ENCODE results near the gene LIX1L.

Gene LIX1L

DNA sequence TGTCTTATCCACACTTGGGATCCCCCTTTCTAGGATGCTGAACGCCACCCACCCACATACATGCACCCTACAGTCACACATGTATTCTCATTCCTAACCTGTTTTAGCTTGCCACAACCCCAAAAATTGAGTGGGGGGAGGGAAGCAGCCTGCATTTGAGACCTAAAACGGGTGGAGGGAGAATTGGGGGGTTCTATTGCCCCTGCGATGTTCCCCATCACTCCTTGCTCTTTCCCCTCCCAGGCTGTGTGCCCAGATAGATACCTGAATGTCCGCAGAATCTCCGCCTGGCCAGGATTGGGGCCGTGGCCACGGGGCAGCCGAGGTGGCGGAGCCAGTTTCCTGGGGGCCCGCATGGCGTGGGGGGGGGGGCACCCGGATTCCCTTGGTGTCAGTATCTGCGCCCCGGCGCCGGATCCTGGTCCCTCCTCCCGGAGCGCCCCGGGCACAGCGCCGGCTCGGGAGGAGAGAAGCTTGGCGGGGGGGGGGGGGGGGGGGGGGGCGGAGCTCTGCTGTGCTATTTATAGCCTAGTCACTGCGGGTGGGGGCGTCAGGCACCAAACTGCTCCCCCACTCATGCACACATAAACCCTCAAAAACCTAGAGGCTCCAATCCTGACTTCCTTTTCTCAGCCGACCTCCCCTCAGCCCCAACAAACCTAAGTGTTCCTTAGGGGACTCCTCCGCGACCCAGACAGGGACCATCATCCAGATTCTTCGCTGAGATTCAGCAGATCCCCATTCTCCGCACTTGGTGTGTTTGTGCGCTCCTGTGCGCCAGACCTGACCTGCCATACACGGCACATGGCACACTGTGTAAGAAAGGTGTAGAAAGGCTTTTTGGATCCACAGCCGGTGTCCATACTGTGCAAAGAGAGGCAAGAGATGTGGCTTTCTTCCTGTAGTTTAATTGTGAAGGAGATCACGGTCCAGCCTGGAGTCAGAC, 4.6 kb upstream of the LIX1L start:
- DNase-seq, result peak; percentile 57

DNA sequence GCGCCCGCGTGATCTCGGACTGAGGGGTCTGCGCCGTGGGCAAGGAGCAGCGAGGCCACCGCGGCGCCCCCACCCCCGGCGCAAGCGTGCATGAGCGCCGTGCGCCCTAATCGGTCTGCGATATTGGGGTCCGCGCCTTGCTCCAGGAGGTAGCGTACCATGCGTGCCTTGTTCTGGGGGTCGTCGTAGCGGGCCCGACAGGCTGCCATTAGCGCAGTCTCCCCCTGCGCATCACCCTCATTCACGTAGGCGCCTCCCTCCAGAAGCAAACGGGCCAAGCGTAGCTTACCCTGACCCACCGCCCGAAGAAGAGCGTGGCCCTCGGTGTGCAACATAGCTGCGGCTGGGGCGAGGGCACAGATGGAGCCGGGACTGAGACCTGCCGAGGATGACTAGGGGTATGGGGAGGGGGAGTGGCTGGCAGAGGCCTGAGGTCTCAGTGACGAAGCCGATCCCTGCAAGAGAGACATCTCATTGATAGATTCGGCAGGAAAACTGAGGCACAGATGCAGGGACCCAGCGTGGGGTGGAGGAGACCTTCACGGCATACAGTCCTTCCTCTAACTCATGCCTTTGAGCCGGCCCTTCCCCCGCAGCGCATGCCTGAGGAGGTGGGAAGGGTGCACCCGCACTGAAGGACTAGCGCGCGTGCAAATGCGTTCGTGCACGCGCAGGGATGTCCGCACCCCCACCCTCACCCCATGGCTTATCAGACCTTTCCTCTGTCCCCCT, 3.8 kb upstream of the LIX1L start:
- peak; percentile 46 for DNase-seq

- no peak for DNase-seq
Observed at GRCh38 chr1:145961109-145961424, 3.2 kb upstream of the LIX1L start.

- DNase-seq, result peak; percentile 57
Observed at GRCh38 chr1:145960468-145961108, 2.8 kb upstream of the LIX1L start.

- DNase-seq, result no peak
Observed at GRCh38 chr1:145959957-145960467, 2.2 kb upstream of the LIX1L start.

- no peak for DNase-seq
Observed at GRCh38 chr1:145959333-145959732, 1.5 kb upstream of the LIX1L start.

- DNase-seq, result no peak
Observed at GRCh38 chr1:145958734-145959133, 917 bp upstream of the LIX1L start.

DNA sequence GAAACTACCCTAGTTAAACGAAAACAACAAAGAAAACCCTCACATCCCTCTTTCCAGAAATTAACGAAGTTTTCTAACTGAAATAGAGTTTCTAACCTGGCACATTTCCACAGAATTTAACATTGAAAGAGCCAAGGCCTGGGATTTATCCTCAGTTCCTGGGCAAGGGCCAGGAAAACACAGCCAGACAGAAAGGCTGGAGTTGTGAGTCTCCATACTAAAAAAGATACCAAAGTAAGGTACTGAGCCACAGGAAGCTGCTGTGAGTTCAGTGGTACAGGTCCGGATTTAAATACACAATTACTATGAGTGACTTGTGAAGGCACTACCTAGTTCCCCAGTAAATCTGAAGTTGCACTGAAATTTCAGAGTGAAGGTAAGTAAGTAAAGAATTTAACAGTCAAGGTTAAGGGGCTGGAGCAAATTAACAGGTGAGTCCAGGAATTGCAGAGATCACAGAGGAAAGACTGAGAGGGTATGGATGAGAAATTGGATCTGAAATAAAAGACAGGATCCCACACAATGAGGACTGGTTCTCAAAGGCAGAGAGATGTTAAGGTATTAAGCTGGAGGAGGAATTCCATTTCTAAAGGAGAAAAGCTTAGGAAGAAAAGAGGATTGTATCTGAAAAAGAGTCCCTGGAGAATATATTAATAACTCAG, 905 bp downstream of the LIX1L start:
- DNase-seq, result peak; percentile 33

DNA sequence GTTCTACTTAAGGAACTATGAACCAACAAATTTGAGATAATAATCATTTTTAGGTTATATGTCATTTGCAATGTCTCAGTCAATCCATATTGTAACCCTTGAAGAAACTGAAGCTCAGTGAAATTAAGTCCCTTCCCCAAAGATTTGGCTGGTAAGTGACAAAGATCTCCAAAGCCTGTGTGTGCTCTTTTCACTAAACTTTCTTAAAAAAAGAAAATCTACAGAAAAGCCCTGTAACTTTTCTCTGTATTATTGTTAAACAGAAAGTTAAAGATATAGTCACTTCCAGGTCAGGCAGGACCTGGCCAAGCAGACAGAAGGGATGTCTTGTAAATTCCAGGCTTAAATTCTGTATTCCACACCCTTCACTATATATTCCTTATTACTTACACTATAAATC, 1.5 kb downstream of the LIX1L start:
- no peak for DNase-seq

DNA sequence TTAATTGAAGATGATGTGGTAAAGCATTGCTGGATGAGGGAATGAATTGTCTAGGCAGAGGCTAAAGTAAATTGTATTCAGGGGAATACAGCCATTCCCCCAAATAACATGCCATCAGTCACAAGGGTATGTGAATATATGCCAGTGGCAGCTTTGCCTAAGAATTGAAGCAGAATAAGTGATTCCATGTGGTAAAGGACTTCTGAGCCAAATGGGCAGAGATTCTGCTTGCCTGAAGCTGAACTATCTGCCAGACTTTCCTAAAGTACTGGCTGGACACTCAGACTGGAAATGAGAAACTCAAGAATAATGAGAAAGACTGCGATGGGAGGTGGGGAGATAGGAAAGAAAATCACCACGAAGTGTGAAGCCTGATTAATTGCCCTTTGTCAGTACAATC, 2.4 kb downstream of the LIX1L start:
- DNase-seq, result no peak

DNA sequence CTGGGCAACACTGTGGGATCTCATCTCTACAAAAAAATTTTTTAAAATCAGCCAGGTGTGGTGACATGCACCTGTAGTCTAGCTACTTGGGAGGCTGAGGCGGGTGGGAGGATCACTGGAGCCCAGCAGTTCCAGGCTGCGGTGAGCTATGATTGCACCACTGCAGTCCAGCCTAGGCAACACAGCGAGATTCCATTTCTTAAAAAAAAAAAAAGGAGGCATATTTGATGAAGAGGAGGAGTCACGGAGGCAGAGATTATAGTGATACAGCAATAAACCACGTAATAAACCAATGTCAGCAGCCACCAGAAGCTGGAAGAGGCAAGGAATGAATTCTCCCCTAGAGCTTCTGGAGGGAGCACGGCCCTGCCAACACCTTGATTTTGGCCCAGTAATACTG, 4.0 kb downstream of the LIX1L start:
- no peak for DNase-seq

DNA sequence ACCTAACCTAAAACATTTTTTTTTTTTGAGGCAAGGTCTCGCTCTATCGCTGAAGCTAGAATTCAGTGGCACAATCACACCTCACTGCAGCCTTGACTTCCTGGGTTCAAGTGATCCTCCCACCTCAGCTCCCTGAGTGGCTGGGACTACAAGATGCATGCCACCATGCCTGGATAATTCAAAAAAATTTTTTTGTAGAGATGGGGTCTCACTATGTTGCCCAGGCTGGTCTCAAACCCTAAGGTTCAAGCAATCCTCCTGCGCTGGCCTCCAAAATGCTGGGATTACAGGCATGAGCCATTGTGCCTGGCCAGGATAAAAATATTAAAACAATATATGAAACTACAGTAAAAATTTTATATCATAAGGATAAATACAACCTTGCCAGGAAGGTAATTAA, 4.9 kb downstream of the LIX1L start:
- no peak for DNase-seq

DNA sequence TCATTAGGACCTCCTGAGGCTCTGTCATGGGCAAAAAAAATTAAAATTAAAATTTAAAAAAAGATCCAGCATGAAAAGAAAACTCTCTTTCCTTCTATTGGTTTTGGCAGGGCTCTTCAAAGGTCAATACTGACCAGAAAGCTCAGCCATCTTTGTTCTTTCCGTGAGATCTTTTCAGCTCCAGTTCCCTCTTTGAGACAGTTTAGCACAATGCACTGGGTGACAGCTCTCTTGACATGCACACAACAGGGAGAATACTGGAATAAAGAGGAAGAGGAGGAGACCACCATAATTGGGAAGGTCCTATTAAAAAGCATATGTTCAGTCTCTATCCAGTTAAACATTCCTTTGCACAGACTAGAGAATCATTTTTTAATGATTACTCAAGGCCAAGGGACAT, 6.3 kb downstream of the LIX1L start:
- DNase-seq, result no peak

DNA sequence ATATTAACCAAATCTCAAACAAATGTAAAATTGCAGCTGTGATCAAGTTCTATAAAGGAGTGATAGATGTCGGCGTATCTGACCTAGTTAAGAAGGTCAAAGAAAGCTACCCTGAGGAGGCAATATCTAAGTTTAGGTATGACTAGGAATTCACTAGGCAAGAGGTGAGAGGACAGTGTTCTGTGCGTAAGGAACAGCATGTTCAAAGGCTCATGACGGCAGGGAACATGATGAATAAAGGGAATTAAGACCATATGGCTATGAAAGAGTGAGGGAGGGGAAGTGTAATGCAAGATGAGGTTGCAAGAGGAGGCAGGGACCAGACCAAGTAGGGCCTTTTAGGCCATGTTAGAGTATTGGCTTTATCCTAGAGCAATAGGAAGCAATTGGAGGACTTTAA, 8.6 kb downstream of the LIX1L start:
- DNase-seq, result no peak

DNA sequence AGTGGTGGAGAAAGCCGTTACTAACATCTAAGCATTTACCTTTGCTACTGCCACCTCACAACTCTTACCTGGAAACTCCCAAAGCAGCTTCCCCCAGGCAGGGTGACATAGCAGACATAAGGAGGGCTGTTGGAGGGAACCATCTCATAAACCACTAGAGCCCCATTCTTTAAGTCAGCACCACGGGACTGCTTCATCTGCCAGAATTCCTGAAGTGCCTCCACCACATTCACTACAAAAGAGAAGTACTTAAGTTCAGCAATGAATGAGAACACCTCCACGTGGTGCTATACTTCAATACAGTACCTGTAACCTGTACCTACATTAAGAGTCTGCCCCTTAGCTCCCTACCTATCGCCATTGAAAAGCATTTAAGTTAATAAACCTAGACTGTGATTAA, 10.3 kb downstream of the LIX1L start:
- DNase-seq, result no peak

DNA sequence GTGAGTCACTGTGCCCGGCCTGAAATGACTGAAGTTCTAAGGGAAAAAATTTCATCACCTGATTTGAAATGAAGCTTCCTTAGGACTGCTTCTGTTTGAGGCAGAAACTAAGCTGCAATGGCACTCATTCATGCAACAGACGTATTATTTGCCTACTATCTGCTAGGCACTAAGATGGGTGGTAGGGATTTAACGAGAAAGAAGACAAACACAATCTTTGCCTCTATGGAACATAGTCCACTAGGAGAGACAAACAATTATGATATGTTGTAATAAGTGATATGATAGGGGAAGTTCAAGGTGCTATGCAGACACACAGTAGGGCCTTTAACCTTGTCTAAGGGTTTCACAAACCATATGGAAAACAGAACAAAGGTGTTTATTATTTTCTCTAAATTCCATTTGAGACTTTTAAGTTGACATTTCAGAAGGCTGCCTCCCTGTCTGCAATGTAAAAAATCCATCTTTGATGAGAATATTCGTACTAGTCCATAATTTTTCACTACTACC, 11.3 kb downstream of the LIX1L start:
- no peak for DNase-seq

DNA sequence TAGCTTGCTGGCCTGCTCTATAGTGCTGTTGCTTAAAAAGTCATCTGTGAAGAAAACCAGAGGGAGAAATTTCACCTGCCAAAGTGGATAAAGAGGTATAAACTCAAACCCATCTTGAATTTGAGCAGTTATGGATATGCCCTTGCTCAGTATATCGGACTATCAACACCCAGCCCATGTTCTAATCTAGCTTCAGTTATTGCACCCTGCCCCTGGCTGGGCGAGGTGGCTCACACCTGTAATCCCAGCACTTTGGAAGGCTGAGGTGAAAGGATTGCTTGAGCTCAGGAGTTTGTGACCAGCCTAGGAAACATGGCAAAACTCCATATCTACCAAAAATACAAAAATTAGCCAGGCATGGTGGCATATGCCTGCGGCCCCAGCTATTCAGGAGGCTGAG, 13.3 kb downstream of the LIX1L start:
- no peak for DNase-seq

- DNase-seq, result no peak
Observed at GRCh38 chr1:145942871-145943270, 14.9 kb downstream of the LIX1L start.

DNA sequence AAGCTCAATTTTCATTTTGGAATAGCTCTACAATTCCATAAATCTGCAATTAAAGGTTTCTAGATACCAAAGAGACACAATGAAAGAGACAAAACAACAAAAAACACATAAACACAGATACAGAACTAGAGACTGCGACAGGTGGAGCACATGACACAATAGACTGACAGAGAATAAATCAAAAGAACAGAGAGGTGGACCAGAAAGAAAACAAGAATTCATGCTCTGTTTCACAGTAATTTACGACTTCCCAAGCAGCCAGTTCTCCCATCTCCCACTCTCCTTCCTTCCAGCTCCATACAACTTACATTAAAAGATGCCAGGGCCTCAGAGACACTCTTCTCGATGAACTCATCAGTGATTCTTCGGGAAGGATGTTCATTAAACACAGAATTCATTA, 15.4 kb downstream of the LIX1L start:
- DNase-seq, result no peak

DNA sequence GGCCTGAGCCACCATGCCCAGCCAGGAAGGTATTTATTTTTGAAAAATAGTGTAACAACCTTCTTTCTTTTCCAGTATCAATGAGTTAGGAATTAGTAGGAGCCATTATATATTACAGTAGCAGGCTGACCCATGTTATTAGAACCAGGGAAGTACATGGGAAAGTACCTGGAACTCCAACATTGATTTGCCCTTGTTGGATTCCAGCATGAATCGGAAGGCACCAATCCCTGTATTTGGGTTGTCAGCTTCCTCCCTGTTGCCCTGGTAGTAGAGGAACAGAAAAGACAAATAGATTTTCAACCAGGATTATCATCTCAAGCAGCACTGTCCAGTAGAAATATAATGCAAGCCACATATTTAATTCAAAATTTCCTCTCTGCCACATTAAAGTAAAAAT, 20.4 kb downstream of the LIX1L start:
- no peak for DNase-seq

DNA sequence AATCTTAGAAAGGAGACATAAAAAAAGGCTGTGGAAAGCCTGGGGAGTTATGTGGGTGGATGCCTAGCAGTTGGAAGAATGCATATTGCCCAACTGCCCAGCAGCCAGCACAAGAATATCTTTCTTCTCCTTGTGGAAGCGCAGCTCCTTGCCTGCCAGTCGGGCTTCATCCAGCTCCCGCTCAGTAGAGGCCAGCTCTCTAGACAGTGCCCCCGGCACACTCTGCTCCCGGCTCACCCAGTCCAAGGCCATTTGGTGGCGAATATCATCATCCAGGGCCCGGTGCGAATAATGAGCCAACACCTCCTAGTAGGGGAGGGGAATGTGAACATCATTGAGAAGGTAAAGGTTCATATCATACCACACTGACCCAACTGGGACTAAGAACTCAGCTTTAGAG, 21.6 kb downstream of the LIX1L start:
- no peak for DNase-seq

DNA sequence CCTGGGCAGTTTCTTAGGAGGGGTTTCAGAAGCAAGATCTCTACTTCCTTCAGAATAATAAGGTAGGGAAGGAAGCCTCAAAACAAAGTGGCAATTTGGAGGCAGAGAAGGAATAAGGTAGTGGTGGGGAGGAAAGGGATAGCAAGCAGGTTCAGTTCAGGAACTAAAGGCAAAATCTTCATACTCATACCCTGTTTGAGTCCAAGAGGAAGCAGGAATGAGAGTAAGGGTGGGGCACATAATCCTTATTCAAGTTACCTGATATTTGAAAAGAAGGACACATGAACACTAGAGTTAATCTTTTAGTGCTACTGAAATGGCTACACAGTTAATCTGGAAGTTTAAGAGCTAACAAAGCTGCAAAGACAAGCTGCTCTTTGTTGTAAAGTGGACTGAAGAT, 22.1 kb downstream of the LIX1L start:
- no peak for DNase-seq

DNA sequence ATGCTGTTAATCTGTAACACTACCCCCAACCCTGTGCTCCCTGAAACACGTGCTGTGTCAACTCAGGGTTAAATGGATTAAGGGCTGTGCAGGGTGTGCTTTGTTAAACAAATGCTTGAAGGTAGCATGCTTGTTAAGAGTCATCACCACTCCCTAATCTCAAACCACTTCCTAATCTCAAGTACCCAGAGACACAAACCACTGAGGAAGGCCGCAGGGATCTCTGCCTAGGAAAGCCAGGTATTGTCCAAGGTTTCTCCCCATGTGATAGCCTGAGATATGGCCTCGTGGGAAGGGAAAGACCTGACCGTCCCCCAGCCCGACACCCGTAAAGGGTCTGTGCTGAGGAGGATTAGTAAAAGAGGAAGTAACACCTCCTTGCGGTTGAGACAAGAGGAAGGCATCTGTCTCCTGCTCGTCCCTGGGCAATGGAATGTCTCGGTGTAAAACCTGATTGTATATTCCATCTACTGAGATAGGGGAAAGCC, 25.3 kb downstream of the LIX1L start:
- peak; percentile 56 for DNase-seq

Data from CD4-positive, alpha-beta T cell treated with Interleukin-21 for 1 hour (primary cell).